Measurements from ENCODE around the gene COMMD1.

DNA sequence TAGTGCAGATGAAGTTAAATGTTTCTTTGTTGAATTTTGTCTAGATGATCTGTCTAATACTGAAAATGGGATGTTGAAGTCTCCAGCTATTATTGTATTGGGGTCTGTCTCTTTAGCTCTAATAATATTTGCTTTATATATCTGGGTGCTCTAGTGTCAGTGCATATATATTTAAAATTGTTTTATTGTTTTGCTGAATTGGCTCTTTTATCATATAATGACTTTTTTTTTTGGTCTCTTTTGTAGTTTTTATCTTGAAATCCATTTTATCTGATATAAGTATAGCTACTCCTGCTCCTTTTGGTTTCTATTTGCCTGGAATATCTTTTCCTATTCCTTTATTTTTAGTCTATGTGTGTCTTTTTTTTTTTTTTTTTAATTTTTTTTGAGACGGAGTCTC, 79.2 kb downstream of the COMMD1 start:
- TF ChIP-seq, protein P1, sequence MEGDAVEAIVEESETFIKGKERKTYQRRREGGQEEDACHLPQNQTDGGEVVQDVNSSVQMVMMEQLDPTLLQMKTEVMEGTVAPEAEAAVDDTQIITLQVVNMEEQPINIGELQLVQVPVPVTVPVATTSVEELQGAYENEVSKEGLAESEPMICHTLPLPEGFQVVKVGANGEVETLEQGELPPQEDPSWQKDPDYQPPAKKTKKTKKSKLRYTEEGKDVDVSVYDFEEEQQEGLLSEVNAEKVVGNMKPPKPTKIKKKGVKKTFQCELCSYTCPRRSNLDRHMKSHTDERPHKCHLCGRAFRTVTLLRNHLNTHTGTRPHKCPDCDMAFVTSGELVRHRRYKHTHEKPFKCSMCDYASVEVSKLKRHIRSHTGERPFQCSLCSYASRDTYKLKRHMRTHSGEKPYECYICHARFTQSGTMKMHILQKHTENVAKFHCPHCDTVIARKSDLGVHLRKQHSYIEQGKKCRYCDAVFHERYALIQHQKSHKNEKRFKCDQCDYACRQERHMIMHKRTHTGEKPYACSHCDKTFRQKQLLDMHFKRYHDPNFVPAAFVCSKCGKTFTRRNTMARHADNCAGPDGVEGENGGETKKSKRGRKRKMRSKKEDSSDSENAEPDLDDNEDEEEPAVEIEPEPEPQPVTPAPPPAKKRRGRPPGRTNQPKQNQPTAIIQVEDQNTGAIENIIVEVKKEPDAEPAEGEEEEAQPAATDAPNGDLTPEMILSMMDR (IDR thresholded peaks at IDR 0.05; ENCODE audit: low read length) = no peak
- no peak for TF ChIP-seq EZH2 (optimal IDR thresholded peaks at IDR 0.05; ENCODE audit: low read depth, low read length)
